ENCODE data around the gene HTR2A.

HTR2A gene

DNA sequence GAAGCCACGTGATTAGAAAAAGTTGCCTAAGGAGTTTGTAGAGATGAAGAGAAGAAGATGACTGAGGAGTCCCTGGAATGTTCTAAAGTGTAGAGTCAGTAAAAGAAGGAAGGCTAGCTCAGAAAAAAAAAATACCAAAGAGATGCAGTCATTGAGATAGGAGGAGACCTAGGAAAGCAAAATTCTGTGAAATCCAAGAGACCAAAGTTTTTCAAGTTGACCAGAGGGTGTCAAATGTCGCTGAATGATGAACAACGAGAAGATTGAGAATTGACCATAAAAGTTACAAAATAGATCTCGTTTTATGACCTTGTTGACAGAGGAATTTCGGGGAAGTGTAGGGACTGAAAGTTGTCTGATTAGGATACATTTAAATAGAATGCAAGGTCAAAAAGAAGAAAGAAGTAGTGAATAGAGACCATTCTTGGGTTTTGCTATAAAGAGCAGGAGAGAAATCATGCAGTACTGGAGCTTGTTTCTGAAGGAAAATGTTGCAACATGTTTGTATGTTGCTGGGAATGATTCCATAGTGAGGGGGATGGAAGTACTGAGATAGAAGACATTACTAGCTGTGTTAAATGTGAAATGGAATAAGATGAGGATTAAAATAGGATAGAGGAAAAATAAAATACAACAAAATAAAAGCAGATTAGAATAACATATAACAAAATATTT is 30.2 kb upstream of the HTR2A start:
- Histone ChIP-seq H3K79me2 (ENCODE audit: low read length) (no peaks in the 10 kb centered on the region), H3F3A (ENCODE audit: insufficient read depth, low read length) (no peaks in the 10 kb centered on the region), H3K27me3 (replicated peaks; ENCODE audit: insufficient read depth, low read length) (no peaks in the 10 kb centered on the region), H2AFZ (ENCODE audit: low read length) (no peak overlapping the region), H3K9me3 (replicated peaks; ENCODE audit: insufficient read depth, low read length) (no peaks in the 10 kb centered on the region), H3K4me2 (ENCODE audit: low read depth, low read length) (no peak overlapping the region), H3K4me3 (ENCODE audit: low read length) (no peak overlapping the region), H3K4me1 (ENCODE audit: low read length) (no peaks in the 10 kb centered on the region), H4K20me1 (ENCODE audit: insufficient read depth, low read length) (no peaks in the 10 kb centered on the region), H3K9me2 (replicated peaks; ENCODE audit: insufficient read depth, low read length) (no peaks in the 10 kb centered on the region), H3K27ac (ENCODE audit: low read length) (no peak overlapping the region), H3K9ac (ENCODE audit: low read length) (no peak overlapping the region), H3K36me3 (replicated peaks; ENCODE audit: insufficient read depth, low read length) (no peaks in the 10 kb centered on the region)
- TF ChIP-seq EZH2 (optimal IDR thresholded peaks at IDR 0.05; ENCODE audit: low read depth, low read length), result no peak
- DNase-seq, result no peak

DNA sequence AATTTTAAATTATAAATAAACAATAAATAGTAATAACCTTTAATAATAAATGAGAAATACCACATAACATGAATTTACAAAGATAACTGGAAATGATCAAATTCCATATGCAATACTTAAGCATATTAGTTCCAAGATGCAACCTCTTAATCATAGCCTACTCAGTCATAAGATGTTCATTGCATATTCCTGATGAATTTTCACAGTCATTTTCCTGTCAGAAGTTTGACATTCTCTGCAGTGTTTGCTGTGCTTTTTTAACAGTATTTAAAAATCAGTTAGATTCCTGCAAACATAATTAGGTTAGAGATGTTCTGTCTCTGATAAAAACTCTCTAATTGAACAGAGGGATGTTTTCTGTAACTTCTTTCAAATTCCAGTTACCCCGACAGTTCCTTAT is 28.6 kb upstream of the HTR2A start:
- H3K27me3 ChIP-seq (replicated peaks; ENCODE audit: insufficient read depth, low read length), result no peaks in the 10 kb centered on the region
- H3K9me2 ChIP-seq (replicated peaks; ENCODE audit: insufficient read depth, low read length), result no peaks in the 10 kb centered on the region
- H3K9me3 ChIP-seq (replicated peaks; ENCODE audit: insufficient read depth, low read length), result no peaks in the 10 kb centered on the region
- no peak overlapping the region for H3K4me3 ChIP-seq (ENCODE audit: low read length)
- H3K79me2 ChIP-seq (ENCODE audit: low read length), result no peaks in the 10 kb centered on the region
- TF ChIP-seq, protein P1, sequence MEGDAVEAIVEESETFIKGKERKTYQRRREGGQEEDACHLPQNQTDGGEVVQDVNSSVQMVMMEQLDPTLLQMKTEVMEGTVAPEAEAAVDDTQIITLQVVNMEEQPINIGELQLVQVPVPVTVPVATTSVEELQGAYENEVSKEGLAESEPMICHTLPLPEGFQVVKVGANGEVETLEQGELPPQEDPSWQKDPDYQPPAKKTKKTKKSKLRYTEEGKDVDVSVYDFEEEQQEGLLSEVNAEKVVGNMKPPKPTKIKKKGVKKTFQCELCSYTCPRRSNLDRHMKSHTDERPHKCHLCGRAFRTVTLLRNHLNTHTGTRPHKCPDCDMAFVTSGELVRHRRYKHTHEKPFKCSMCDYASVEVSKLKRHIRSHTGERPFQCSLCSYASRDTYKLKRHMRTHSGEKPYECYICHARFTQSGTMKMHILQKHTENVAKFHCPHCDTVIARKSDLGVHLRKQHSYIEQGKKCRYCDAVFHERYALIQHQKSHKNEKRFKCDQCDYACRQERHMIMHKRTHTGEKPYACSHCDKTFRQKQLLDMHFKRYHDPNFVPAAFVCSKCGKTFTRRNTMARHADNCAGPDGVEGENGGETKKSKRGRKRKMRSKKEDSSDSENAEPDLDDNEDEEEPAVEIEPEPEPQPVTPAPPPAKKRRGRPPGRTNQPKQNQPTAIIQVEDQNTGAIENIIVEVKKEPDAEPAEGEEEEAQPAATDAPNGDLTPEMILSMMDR (IDR thresholded peaks at IDR 0.05; ENCODE audit: low read length), result no peak
- no peak for TF ChIP-seq EZH2 (optimal IDR thresholded peaks at IDR 0.05; ENCODE audit: low read depth, low read length)
- no peak for TF ChIP-seq EZH2phosphoT487 (IDR thresholded peaks at IDR 0.05; ENCODE audit: low read length)
- H4K20me1 ChIP-seq (ENCODE audit: insufficient read depth, low read length), result no peaks in the 10 kb centered on the region
- no peak for DNase-seq
- H3K9ac ChIP-seq (ENCODE audit: low read length), result no peak overlapping the region
- H3F3A ChIP-seq (ENCODE audit: insufficient read depth, low read length), result no peaks in the 10 kb centered on the region
- H2AFZ ChIP-seq (ENCODE audit: low read length), result no peak overlapping the region
- H3K36me3 ChIP-seq (replicated peaks; ENCODE audit: insufficient read depth, low read length), result no peaks in the 10 kb centered on the region
- no peaks in the 10 kb centered on the region for H3K4me1 ChIP-seq (ENCODE audit: low read length)
- no peak overlapping the region for H3K4me2 ChIP-seq (ENCODE audit: low read depth, low read length)
- H3K27ac ChIP-seq (ENCODE audit: low read length), result no peak overlapping the region

DNA sequence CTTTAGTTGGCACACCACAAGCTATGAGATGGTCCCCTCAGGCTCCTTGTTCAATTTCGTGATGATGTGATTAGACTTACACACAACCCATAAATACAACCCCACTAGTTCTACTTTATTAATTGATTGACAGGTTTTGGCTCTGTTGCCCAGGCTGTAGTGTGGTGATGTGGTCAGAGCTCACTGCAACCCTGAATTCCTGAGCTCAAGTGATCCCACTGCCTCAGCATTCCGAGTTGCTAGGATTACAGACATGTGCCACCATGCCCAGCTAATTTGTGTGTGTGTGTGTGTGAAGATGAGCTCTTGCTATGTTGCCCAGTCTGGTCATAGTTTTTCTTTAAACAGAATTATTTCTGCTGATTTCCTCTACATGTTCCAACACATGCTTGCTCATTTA is 17.5 kb upstream of the HTR2A start:
- DNase-seq, result no peak
- Histone ChIP-seq H3K4me2 (ENCODE audit: low read depth, low read length) (no peak overlapping the region), H3K9me3 (replicated peaks; ENCODE audit: insufficient read depth, low read length) (no peaks in the 10 kb centered on the region), H3K9me2 (replicated peaks; ENCODE audit: insufficient read depth, low read length) (no peaks in the 10 kb centered on the region), H3F3A (ENCODE audit: insufficient read depth, low read length) (no peaks in the 10 kb centered on the region), H3K79me2 (ENCODE audit: low read length) (no peaks in the 10 kb centered on the region), H3K4me3 (ENCODE audit: low read length) (no peak overlapping the region), H4K20me1 (ENCODE audit: insufficient read depth, low read length) (no peaks in the 10 kb centered on the region), H3K27me3 (replicated peaks; ENCODE audit: insufficient read depth, low read length) (no peaks in the 10 kb centered on the region), H3K36me3 (replicated peaks; ENCODE audit: insufficient read depth, low read length) (no peaks in the 10 kb centered on the region), H3K4me1 (ENCODE audit: low read length) (no peaks in the 10 kb centered on the region), H3K27ac (ENCODE audit: low read length) (no peak overlapping the region), H2AFZ (ENCODE audit: low read length) (no peak overlapping the region), H3K9ac (ENCODE audit: low read length) (no peak overlapping the region)
- TF ChIP-seq EZH2 (optimal IDR thresholded peaks at IDR 0.05; ENCODE audit: low read depth, low read length) (no peak), EZH2phosphoT487 (IDR thresholded peaks at IDR 0.05; ENCODE audit: low read length) (no peak)
- TF ChIP-seq, protein P1 (IDR thresholded peaks at IDR 0.05; ENCODE audit: low read length), result no peak

DNA sequence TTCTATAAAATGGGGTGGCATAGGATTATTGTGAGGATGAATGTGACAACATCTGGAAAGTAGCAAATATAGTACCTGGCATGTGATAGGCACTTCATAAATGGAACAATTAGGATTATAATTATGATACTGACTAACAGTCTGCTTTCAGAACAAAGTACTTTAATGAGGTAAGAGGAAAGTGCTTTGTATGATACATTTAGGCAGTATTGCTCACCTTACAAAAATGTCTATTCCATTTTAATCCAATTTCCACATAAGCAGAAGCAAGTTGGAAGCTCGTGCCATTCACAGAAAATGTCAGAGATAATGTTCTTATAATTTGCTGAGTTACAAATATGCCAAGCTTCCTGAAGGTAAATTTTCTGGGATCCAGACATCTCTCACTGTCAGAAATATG is 16.9 kb upstream of the HTR2A start:
- TF ChIP-seq, protein P1 (IDR thresholded peaks at IDR 0.05; ENCODE audit: low read length), result no peak
- TF ChIP-seq EZH2 (optimal IDR thresholded peaks at IDR 0.05; ENCODE audit: low read depth, low read length) (no peak), EZH2phosphoT487 (IDR thresholded peaks at IDR 0.05; ENCODE audit: low read length) (no peak)
- no peak for DNase-seq
- no peak overlapping the region for H2AFZ ChIP-seq (ENCODE audit: low read length)
- no peaks in the 10 kb centered on the region for H3K9me3 ChIP-seq (replicated peaks; ENCODE audit: insufficient read depth, low read length)
- no peaks in the 10 kb centered on the region for H3F3A ChIP-seq (ENCODE audit: insufficient read depth, low read length)
- no peak overlapping the region for H3K27ac ChIP-seq (ENCODE audit: low read length)
- no peak overlapping the region for H3K9ac ChIP-seq (ENCODE audit: low read length)
- H3K4me1 ChIP-seq (ENCODE audit: low read length), result no peaks in the 10 kb centered on the region
- H3K79me2 ChIP-seq (ENCODE audit: low read length), result no peaks in the 10 kb centered on the region
- no peaks in the 10 kb centered on the region for H3K9me2 ChIP-seq (replicated peaks; ENCODE audit: insufficient read depth, low read length)
- H3K4me3 ChIP-seq (ENCODE audit: low read length), result no peak overlapping the region
- H3K36me3 ChIP-seq (replicated peaks; ENCODE audit: insufficient read depth, low read length), result no peaks in the 10 kb centered on the region
- no peak overlapping the region for H3K4me2 ChIP-seq (ENCODE audit: low read depth, low read length)
- H4K20me1 ChIP-seq (ENCODE audit: insufficient read depth, low read length), result no peaks in the 10 kb centered on the region
- no peaks in the 10 kb centered on the region for H3K27me3 ChIP-seq (replicated peaks; ENCODE audit: insufficient read depth, low read length)

All from MM.1S (cell line).